Vein endothelial cell (primary cell): ENCODE measurements around the gene HMGA1. TPM values are rescaled to one million over a fixed set of nuclear protein-coding genes. Genes with fewer than 3 reads are reported as not detected.

Experiments used
- small RNA-seq: library from RNA; depleted of rRNA; stranded (forward); fragments of <200 nt; gene quantifications from one replicate; pipeline ENCODE3, GENCODE V24; 2012
- total RNA-seq: library from RNA; depleted of rRNA; stranded (reverse); fragments of >200 nt; gene quantifications from 2 replicates; pipeline ENCODE4 v1.2.3, GENCODE V29; 2012

HMGA1 gene, protein sequence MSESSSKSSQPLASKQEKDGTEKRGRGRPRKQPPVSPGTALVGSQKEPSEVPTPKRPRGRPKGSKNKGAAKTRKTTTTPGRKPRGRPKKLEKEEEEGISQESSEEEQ
- total RNA-seq = 456 and 469 TPM in 2 replicates

DNA sequence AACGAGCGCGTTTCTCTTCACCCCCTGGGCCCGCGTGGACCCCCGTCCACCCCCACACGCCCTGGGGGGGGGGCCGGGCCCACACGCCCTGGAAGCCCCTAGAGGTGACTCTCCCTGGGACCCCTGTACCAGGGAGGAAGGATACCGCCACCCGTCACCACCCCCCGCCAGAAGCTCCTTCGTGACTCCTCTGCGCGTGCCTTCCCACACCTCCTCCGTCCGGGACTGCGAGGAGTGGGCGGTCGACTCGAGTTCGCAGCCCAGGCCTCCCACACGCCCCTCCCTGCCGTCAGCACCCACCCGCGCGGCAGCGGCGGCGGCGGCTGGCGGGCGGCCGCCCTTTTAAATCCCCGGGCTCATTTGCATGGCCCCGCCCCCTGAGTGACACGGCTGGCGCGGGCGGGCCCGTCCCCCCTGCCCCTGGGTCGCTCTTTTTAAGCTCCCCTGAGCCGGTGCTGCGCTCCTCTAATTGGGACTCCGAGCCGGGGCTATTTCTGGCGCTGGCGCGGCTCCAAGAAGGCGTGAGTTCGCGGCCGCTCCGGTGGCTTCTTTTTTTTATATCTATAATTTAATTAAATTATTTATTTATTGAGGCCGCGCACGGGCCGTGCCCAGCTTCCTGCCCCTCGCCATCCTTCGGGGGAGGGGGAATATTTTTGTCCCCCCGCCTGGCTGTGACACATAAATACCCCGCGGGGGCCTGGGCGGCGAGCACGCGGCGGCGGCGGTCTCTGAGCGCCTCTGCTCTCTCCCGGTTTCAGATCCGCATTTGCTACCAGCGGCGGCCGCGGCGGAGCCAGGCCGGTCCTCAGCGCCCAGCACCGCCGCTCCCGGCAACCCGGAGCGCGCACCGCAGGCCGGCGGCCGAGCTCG lies at the start of gene HMGA1:
Gene HMGA1, plus strand, starts transcription at position 431 of the 873 bp plus-strand sequence. CDS start 3,908 bp downstream, outside the sequence.

DNA sequence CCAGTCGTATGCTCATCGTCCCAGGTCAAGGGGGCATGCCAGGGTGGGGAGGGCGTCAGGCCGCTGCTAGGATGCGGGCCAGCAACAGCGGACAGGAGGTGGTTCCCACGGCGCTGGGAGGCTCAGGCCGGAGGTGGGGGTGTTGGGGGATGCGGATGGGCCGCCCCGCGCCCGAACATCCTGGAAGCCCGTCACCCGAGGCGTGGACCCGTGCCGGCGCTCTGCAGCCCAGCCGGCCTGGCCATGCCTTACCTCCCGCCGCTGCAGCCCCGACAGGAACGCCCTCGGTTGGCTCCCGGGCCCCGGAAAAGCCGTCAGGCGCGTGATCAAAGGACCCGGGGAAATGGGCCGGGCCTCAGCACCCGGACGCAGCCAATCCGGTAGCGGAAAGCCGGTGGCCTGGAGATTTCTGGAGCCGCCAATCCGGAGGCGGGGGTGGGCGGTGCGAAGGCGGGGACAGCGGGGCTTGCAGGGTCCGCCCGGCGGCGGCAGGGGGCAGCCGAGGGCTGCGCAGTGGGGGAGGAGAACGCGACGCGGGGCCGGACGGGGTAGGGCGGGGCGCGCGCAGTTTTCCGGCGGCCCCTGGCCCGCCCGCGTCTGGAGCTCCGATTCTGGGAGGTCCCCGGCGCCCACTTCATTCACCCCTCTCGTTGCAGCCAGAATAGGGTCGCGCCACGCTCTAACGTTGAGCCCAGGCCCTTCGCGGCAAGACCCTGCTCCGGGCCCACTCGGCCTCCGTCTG lies 12.2 kb downstream of the HMGA1 start, which contains the start of gene SMIM29:
Gene SMIM29, minus strand, starts transcription at position 280 of the 742 bp plus-strand sequence. CDS start 1,215 bp downstream, outside the sequence.

Small RNAs within 50 kb of the gene (small RNA-seq; reads per million reads assigned to genes)
- gene MIR6835 = not detected

Other genes starting within 250 kb of the HMGA1 start
- gene GRM4, start 90.8 kb upstream of the HMGA1 start, total RNA-seq = not detected in 2 replicates
- 25.6 and 29.1 TPM in 2 replicates for gene SMIM29, start 12.1 kb downstream of the HMGA1 start, total RNA-seq
- 40.5 and 45.5 TPM in 2 replicates for gene NUDT3, start 155.8 kb downstream of the HMGA1 start, total RNA-seq
- gene RPS10, start 189.2 kb downstream of the HMGA1 start, total RNA-seq = 2,319 and 2,796 TPM in 2 replicates
- not detected in 2 replicates for gene PACSIN1, start 229.2 kb downstream of the HMGA1 start, total RNA-seq